T-helper 1 cell treated with Interleukin-12 subunit alpha and Interleukin-12 subunit beta and Interleukin-4 antibody, amounts not matched to agents 30 ng/mL and 1 ng/mL, for 36 hours (primary cell): ENCODE results near the gene RAD18. TPM values are rescaled to one million over a fixed set of nuclear protein-coding genes. Genes with fewer than 3 reads are reported as not detected.

ENCODE experiments used
- intact Hi-C: fragments of 100-400 bp; cut with micrococcal nuclease; formaldehyde crosslinking; loops from one replicate; pipeline ENCODE4 v1.15.1; 2024
- total RNA-seq: library from RNA; stranded (reverse); gene quantifications from 2 replicates; pipeline ENCODE4 v1.2.3, GENCODE V29; 2022

Gene RAD18
- total RNA-seq, 1 donor from 2014 or later: 33.1 TPM

DNA sequence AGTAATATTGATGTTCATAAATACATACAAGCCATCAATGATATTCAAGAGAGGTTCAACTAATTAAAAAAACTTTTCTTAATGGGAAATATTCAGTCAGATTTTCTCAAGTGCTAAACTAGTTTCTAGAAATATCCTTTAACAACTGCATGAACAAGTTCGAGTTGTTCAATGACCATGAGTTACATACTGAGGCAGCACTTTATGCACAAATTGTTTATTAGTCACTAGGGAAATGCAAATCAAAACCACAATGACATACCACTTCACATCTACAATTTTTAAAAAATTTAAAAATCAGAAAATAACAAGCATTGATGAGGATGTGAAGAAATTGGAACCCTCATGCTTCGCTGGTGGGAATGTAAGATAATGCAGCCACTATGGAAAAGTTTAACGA, 62.4 kb downstream of the RAD18 start:
- intact Hi-C loops: no loop called here

- intact Hi-C loops: no loop called here
Observed at GRCh38 chr3:8899876-8900460, 63.3 kb downstream of the RAD18 start.

DNA sequence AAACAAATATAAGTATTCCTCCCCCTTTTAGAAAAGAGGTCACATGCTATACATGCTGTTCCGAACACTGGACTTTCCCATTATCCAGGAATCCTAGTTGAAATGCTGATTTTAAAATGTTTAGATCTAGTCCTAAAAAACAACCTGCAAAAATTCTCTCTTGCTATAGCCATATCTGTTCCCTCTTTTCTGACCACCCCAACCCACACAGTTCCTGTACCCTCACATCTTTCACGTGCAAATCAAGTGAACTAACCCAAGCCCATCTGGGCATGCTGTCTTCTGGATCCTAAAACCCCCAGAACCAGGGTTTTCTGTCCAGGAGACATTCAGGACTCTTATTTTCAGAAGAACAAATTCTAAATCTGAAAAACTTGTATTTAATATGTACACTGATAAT, 67.4 kb downstream of the RAD18 start:
- intact Hi-C loops: no loop called here

GRCh38 chr3:8893001-8893400, 70.3 kb downstream of the RAD18 start:
- intact Hi-C loops: no loop called here

DNA sequence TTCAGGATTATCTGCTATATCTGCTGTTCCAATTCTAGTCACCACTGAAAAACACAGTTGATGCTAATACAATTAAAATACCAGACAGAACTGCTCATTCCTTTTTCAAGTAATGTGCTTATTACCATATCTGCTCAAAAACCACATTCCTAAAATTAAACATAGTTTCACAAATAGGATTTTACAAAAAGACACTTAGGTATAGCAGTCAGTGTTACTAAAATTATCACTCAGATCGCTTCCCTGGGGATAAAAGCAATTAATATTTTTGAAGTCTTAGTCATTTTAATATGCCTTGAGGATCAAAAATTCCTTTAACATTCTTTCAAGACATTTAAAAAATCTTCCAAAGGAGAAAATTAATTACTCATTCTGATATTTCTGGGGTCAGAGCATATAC, 71.5 kb downstream of the RAD18 start:
- intact Hi-C loops: no loop called here

GRCh38 chr3:8891303-8891702, 72.0 kb downstream of the RAD18 start:
- intact Hi-C loops: no loop called here

- intact Hi-C loops: no loop called here
Observed at GRCh38 chr3:8888301-8888915, 74.9 kb downstream of the RAD18 start.

- intact Hi-C loops: no loop called here
Observed at GRCh38 chr3:8887435-8888300, 75.6 kb downstream of the RAD18 start.

DNA sequence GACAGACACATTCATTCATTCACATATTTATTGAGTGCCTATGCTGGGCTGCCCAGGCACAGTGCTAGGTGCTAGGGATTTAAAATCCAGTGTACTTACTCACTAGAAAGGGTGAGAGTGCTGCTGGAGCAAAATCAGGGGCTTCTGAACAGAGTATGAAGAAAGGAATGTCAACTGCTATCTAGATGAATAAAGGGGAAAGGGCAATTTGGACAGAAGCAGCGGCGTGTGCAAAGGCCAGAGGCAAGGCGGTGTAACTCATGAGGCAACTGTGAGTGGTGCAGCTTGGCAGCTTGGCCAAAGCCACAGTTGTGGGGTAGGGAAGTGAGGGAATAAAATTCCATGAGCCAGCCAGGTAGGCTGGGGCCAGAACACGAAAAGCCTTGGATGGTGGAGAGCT, 76.7 kb downstream of the RAD18 start:
- intact Hi-C loops: no loop called here

DNA sequence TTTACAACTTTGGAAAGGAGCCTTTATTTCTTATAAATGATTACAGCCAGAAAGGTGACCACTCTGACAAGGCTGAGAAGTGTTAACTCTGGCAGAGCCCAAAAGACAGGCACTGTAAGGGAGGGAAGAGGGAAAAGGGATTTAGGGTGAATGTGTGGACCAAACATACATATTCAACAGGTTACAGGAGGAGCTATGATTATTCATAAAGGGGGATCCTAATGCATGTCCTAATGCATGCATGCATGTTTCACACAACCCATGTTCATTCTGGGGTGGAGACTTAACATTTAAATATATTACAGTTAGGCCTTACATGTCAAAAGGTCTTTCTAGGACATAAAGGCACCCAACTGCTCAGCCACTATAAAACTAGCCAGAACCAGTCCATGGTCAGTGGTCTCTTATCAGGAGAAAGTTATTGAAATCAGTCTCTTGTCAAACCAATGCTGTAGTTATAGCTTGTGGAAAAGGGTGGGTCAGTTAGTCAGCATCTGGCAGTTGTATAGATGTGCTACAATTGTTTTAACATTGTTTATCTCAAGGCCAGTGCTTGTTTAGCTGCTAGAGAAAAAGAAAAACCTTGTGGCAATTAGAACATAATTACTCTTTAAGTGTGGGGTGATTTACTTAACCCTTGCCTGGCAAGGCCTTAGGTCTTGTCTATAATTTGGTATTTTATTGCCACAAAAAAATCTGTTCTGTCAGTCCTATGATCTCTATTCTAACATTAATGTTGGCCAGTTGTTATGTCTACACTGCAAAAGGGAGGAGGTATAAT, 77.5 kb downstream of the RAD18 start:
- intact Hi-C loops: no loop called here

GRCh38 chr3:8884630-8885290, 78.5 kb downstream of the RAD18 start:
- intact Hi-C loops: no loop called here

DNA sequence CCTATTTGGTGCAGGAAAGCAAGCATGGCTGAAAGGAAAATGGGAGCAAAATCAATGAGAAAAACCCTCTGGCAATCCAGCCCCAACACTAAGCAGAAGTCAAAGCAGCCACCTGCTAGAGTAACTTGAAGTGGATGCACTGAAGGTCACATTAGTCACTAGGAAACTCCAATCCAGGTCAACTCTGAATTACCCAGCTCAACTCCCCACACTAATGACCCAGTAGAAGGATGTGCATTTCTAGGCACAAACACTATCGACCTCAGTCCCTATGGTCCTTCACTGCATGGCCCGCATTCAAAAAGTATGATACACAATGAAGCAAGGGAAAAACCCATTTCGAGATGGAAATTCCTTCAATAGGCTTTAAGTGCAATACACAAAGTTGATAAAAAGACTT, 80.6 kb downstream of the RAD18 start:
- intact Hi-C loops: no loop called here

- intact Hi-C loops: no loop called here
Observed at GRCh38 chr3:8882171-8882593, 81.1 kb downstream of the RAD18 start.

GRCh38 chr3:8879347-8879944, 83.8 kb downstream of the RAD18 start:
- intact Hi-C loops: no loop called here

DNA sequence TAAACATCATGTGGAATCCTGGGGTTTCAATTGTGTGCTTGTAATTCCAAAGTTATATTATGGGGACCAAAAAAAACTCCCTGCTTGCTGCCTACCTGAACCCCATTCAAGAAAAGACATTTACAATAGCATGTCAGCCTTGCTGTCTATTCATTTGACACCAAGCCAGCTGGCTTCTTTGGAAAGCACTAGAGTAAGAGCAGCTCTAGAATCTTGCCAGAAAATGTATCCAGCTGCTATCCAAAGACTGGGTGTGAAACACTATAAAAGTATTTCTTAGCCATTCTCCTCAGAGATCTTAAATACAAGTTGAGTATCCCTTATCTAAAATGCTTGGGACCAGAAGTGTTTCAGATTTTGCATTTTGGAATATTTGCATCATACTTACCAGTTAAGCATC, 87.4 kb downstream of the RAD18 start:
- intact Hi-C loops: no loop called here

GRCh38 chr3:8873740-8874139, 89.5 kb downstream of the RAD18 start:
- intact Hi-C loops: no loop called here

DNA sequence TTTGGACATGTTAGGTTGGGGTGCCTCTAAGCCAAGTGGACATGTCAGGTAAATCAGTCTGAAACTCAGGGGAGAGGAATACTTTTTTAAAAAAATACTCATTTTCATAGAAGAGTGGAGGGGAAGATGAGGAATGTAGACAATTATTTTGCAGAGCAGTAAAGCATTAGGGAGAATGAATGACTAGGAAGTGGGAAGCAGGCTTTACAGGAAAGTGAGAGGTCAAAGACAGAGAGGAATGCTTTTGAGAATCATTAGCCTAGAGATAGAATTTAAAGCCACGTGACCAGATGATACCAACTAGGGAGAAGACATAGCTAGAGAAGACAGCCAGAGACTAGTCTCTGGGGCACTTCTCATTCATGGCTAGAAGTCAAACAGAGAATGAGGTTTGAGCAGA, 91.0 kb downstream of the RAD18 start:
- intact Hi-C loops: no loop called here

DNA sequence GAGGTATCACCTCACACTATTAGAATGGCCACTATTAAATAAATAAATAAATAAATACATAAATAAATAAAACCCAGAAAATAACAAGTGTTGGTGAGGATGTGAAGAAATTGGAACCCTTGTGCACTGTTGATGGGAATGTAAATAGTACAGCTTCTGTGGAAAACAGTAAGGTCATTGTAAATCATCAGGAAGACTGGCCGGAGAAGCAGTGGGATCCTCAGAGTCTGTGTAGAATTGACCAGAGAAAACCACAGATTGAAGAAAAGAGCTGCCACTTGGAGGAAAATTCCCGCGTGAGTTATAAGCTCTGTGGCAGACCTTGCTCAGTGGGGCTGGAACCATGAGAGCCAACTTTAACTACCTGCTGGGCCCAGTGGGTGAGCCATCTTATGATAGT, 92.0 kb downstream of the RAD18 start:
- intact Hi-C loops: no loop called here

DNA sequence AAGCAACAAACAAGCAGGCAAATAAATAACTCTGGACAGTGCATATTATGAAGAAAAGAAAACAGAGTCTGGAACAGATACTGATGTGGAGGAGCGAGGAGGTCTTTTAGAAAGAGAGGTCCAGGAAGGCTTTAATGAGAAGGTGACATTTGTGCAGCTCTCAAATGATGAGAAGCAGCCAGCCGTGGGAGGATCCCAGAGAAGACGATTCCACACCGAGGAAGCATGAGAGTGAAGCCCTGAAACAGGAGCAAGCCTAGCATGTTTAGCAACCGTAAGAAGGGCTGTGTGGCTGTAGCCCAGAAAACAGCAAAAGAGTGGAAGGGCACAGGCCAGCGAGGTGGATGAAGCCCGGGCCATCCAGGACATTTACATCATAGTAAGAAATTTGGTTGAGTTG, 93.1 kb downstream of the RAD18 start:
- intact Hi-C loops: no loop called here

- intact Hi-C loops: no loop called here
Observed at GRCh38 chr3:8869613-8870012, 93.7 kb downstream of the RAD18 start.

- intact Hi-C loops: no loop called here
Observed at GRCh38 chr3:8868996-8869395, 94.3 kb downstream of the RAD18 start.
